Activated T-helper 1 cell treated with anti-CD3 and anti-CD28 coated beads, Interleukin-2, amount 50 U/mL, for 16 hours (primary cell): ENCODE measurements around the gene AK1.
"Not testable (repeated sequence)": the region's sequence is repeated elsewhere in the genome, so short reads cannot be mapped to it uniquely, and the experiment has no call there.

Experiments
- DNase-seq, 2 donors: peaks; one replicate each; pipeline ENCODE4 v3.0.0-alpha.2; 2020; ENCODE audit warnings: low read depth in 1 of 2, low spot score in 1 of 2

Gene AK1

GRCh38 chr9:127884976-127885490 is 7.6 kb upstream of the AK1 start:
- no peak for DNase-seq

DNA sequence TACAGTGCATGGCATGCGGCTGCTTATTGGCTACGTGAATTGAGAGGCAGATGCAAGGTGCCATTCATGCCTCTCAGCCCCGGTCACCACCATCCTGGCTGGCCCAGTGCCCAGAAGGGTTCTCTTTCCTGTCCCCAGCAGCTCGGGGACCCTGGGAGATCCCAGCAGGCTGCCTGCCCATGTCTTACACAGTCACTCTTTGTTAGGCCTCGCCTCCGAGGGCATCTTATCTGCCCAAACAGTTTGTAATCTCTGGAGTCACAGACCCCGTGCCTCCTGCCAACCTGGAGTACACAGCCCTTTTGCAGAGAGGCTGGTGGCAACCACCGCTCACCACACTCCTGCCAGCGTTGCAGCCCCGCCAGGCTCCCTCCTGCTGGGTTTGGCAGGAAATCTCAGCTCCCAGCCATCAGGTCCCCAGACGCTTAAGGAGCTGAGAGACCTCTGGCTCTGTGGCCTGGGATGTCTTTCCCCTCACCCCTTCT is 7.0 kb upstream of the AK1 start:
- DNase-seq: no peak

DNA sequence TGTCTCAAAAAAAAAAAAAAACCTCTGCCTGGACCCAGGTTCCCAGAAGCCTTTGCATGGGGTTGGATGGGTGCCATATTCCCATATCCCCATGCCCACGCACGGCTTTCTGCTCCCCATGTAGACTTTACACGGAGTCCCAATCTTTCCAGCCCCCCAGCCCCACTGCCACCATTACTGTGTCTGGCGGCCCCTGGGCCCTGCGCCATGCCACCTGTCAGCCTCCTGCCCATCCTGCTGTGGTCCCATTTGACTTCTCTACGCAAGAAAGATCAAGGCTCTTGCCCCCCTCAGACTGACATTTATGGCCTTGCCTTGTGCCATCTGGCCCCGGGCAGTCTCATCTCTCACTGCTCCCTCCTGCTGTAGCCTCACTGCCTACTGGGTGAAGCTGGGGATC is 6.5 kb upstream of the AK1 start:
- no peak for DNase-seq

DNA sequence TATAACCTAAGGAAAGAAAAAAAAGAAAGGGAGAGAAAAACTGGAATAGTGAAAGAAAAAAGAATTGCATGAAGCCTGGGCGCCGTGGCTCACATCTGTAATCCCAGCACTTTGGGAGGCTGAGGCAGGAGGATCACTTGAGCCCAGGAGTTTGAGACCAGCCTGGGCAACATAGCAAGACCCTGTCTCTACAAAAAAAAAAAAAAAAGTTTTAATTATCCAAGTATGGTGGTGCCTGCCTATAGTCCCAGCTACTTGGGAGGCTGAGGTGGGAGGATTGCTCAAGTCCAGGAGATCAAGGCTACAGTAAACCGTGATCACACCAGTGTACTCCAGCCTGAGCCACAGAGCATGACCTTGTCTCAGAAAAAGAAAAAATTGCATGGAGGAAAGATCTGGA is 4.2 kb upstream of the AK1 start:
- DNase-seq: not testable (repeated sequence)

DNA sequence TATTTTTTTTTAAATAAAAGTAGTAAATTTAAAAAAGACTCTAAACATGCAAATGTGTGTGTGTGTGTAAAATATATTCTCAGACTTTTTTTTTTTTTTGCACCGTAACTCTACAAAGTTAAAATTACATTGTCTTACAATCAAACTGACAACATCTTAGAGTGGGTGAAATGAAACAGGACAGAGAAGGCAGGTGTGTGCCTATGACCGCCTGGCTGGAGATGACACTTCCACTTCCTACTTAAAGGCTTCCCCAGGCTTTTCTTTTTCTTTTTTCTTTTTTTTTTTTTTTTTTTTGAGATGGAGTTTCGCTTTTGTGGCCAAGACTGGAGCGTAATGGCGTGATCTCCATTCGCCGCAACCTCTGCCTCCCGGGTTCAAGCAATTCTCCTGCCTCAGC is 2.7 kb upstream of the AK1 start:
- no peak for DNase-seq

GRCh38 chr9:127878652-127879390 is 1.3 kb upstream of the AK1 start:
- DNase-seq: no peak

- no peak for DNase-seq
Observed at GRCh38 chr9:127878001-127878651, 651 bp upstream of the AK1 start.

GRCh38 chr9:127876764-127877562 is 512 bp downstream of the AK1 start:
- no peak for DNase-seq

- no peak for DNase-seq
Observed at GRCh38 chr9:127876026-127876763, 1.3 kb downstream of the AK1 start.

DNA sequence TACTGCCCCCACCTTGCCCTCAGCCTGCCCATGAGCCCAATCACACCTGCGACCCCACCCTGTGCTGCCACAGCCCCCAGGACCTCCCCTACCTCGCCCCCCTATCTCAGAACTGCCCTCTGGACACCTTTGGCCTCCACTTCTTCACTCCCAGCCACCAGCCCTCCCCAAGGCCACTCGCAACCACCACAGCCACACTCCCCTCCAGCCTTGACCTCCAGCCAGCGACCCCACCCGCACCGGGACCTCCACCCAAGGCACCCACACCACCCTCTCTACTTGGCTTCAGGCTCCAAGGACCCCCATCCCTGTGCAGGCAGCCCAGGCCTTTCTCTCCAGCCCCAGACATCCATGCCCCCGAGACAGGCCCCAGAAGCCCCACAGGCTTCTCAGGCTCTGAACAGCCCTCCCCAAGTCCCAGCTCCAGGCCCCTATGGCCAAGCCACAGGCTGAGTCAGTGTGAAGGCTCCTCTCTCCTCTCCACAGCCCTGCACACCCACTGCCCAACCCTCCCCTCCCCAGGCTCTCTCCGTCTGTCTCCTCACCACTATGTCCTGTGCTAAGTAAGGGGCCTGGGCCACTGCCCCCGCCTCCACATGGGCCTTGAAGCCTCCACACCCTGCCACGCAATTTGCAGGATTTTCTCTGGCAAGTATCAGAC is 2.0 kb downstream of the AK1 start:
- no peak for DNase-seq

DNA sequence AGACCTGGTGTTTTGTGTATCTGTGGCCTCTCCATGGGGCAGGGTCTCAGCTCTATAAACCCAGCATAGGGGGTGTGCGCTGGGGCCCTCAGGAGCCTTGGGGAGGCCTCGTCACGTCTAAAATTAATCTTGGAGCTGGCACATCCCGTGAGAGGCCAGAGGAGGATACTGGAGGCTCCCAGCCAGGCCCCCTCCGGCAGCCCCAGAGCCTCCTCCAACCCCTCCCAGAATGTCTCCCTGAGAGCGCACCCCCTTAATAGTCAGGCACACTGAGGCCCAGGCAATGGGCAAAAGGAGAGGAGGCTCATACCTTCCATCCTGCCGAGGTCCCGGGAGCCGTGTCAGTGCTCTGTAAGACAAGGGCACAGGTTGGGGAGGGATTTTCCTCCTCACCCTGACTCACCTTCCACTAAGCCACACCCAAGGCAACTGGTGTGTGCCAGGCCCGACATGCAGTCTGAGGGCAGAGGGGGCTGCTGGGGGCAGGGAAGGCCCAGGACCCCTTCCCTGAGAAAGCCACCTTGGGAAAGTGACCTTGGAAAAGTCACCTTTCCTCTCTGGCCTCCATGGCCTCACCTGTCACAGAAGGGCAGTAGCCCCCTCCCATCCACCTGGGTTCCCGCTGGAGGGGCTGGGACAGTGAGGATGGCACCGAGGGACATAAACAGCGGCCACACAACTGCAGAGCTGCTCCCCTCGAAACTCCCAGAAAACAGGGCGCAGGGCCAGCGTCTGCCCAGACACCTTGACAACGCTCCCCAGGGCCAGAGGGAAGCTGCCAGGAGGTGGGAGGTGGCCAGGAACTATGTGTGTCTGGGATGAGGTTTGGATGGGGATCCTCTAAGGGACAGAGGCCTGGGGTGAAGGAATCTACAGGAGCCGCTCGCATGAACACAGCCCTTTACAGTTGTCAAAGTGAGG is 2.9 kb downstream of the AK1 start:
- DNase-seq: no peak

- no peak for DNase-seq
Observed at GRCh38 chr9:127873886-127874285, 3.6 kb downstream of the AK1 start.

- DNase-seq: no peak
Observed at GRCh38 chr9:127873223-127873691, 4.2 kb downstream of the AK1 start.

- DNase-seq: no peak
Observed at GRCh38 chr9:127872369-127873222, 4.9 kb downstream of the AK1 start.

DNA sequence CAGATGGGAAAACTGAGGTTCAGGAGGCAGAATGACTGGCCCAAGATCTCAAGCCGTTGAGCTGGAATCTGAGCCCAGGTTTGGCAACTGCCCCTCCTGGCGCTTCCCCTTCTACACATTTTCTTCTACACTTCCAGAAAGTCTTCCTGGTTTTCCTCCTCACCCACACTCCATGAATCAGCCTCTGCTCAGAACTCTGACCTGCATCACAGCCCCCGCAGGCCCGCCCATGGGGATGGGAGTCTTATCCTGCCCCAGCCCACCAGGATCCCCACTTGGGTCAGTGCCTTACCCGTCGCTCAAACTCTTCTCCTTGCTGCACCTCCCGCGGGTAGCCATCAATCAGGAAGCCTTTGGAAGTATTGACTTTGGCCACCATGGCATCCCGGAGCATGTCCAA is 5.9 kb downstream of the AK1 start:
- no peak for DNase-seq

DNA sequence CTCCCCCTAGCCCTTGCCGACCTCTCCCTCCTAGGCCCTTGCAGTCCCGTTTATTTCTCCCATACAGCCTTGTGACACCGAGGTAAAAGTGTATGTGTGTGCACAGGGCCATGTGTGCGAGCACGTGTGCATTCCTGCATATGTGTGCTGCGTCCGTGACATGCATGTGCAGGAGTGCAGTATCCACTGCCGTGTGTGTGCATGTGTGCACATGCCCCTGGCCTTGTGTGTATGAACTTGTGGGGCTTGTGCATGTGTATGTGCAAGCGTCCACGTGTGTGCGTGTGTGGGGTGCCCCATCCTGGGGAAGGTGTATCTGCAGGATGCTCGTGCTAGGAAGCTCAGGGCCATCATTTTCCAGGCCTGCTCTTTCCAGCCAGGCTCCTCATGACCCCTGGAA is 6.6 kb downstream of the AK1 start:
- no peak for DNase-seq

DNA sequence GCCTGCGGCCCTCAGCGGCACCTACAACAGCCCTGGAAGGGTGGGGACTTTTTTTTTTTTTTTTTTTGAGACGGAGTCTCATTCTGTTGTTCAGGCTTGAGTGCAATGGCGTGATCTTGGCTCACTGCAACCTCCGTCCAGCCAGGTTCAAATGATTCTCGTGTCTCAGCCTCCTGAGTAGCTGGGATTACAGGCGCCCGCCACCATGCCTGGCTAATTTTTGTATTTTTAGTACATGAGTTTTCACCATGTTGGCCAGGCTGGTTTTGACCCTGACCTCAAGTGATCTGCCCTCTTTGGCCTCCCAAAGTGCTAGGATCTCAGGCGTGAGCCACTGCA is 7.4 kb downstream of the AK1 start:
- DNase-seq: not testable (repeated sequence)

GRCh38 chr9:127869310-127870152 is 7.9 kb downstream of the AK1 start:
- DNase-seq: peak; percentile 65 to 71
